Measurements from ENCODE around the gene MYADML2.
"Not testable (repeated sequence)": the region's sequence is repeated elsewhere in the genome, so short reads cannot be mapped to it uniquely, and the experiment has no call there.

MYADML2 gene

DNA sequence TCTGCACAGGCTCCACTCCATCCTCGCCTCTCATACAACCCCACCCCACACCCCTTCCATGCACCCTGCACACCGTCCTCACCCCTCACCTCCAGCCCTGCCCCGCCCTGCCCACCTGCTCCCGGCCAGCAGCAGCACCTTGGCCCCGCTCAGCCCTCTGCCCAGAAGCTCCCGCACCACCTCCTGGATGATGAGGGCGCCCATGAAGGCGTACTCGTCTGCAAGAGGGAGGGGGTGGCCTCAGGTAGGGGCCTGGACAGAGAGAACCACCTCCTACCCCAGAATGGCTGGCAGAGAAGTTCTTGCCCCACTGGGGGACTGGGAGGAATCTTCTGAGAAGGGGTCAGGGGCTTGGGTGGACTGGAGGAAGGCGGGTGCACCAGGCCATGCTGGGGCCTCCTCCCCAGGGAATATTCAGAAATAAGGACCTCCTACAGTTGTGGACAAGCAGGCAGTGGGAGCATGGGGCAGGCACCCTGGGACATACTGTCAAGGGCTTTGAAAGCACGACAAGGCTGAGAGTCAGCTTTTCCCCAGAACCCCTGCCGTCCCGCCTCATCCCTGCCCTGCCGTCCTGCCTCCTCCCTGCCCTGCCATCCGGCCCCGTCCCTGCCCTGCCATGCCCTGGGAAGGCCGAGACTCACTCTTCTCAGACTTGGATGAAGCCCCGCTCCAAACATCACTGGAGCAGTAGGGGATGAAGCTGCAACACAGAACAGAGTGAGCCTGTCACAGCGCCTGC, 10.8 kb upstream of the MYADML2 start:
- DNase-seq: no peak

DNA sequence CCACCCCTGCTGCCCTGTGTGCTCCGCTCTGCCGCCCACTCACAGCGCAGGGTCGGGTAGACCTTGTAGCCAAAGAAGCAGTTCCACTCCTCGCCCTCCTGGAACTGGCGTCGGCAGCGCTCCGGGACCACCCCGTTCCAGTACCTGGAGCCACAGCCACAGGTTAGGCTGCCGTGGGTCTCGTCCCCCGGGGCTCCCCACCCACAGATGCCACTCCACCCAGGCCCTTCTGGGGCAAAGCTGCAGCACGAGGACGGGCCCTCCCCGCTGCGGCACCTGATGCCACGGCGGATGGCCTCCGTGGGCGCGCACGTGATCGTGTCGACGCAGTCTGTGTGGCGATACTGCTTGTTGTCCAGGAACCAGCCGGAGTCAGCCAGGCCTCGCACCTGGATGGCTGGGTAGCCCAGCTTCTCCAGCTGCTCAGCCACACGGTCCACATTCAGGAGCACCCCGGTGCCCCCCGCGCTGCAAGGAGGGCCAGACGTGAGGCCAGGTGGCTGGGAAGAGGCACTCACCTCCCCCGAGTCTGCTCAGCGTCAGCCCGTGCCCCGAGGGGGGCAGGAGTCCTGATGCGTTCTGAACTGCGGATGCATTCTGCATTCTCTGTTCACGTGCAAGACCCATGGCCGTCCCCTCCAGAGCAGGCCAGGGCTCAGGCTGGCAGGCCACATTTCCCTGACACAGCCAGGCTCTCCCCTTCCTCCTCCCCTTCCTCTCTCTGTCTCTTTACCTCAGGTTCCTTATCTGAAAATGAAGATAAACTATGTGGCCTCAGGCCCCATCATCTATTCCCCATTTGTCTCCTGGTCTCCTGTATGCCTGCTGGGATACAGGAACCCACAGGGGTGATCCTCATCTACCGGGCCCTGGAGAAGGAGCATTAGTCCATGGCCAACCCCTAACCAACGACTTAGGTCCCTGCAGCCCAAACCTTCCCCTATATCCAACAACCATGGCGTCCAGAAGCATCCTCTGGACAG, 9.9 kb upstream of the MYADML2 start:
- no peak for DNase-seq

GRCh38 chr17:81955756-81956544, 8.9 kb upstream of the MYADML2 start:
- no peak for DNase-seq

GRCh38 chr17:81955058-81955681, 8.1 kb upstream of the MYADML2 start:
- DNase-seq: no peak

DNA sequence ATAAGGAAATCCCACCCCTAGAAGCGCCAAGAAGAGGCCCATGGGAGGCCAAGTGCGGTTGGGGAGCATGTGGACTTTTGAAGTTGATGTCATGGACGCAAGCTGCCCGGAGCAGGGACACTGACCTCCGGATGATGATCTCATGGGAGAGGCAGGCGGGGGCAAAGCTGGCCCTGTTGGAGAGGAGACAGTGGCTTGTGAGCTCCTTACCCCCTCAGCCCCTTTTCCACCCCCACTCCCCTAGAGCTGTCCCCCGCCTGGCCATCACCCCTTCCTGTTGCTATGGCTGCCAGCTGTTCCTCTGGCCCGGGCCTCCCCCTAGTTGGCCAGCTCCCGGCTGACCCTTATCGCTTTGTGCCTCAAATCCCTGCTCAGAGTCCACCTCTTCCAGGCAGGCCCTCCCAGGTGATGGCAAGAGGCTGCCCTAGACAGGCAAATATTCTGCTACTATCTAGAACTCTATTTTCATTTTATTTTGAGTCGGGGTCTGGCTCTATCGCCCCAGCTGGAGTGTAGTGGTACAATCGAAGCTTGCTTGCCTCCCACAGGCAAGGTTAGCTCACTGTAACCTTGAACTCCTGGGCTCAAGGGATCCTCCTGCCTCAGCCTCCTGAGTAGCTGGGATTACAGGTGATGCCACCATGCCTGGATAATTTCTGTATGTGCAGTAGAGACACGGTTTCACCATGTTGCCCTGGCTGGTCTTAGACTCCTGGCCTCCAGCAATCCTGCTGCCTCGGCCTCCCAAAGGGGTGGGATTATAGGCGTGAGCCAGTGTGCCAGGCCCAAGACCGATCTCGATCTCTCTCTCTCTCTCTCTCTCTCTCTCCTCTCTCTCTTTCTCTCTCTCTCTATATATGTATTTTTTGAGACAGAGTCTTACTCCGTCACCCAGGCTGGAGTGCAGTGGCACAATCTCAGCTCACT, 7.4 kb upstream of the MYADML2 start:
- no peak for DNase-seq

GRCh38 chr17:81953443-81953842, 6.4 kb upstream of the MYADML2 start:
- not testable (repeated sequence) for DNase-seq

DNA sequence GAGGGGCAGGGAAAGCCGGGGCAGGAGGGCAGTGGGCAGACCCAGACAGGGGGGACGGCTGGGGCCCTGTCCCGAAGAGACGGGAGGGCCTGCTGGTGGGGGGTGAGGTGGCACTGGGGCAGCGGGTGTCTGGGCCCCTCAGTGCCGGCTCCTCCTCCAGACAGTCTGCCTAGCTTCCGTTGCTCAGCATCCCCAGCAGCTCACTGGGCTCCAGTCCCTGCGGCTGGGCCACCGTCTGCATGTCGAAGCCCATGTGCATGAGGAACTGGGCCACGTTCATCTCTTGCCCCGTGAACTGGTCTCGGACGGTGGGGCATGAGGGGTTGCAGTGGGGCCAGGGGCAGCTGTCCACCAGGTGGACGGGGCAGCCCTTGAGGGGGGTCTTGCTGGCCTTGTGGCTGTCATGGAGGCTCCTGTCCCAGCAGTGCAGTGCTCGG, 5.8 kb upstream of the MYADML2 start:
- DNase-seq: no peak

GRCh38 chr17:81951785-81952684, 5.0 kb upstream of the MYADML2 start:
- no peak for DNase-seq

GRCh38 chr17:81950501-81950900, 3.5 kb upstream of the MYADML2 start:
- DNase-seq: no peak

GRCh38 chr17:81948635-81949378, 1.8 kb upstream of the MYADML2 start:
- no peak for DNase-seq

- no peak for DNase-seq
These were observed 2.2 kb downstream of the MYADML2 start for GRCh38 chr17:81944858-81945257.

DNA sequence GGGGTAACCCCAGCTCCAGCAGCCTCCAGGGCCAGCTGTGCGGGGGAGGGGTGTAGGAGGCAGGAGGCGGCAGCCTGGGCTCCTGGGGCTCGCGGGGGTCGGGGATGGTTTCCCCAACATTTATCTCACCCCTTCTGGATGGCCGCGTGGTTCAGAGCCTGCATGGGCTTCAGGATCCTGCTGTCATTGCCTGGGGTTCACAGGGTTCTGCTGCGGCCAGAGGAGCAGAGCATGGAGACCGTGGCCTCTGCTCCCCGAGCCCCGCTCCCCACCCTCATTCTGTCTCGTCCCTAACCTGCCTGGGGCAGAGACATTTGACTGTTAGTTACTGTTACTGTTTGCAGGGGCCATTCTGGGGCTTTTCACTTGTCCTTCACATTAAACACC, 4.9 kb downstream of the MYADML2 start:
- DNase-seq: no peak

DNA sequence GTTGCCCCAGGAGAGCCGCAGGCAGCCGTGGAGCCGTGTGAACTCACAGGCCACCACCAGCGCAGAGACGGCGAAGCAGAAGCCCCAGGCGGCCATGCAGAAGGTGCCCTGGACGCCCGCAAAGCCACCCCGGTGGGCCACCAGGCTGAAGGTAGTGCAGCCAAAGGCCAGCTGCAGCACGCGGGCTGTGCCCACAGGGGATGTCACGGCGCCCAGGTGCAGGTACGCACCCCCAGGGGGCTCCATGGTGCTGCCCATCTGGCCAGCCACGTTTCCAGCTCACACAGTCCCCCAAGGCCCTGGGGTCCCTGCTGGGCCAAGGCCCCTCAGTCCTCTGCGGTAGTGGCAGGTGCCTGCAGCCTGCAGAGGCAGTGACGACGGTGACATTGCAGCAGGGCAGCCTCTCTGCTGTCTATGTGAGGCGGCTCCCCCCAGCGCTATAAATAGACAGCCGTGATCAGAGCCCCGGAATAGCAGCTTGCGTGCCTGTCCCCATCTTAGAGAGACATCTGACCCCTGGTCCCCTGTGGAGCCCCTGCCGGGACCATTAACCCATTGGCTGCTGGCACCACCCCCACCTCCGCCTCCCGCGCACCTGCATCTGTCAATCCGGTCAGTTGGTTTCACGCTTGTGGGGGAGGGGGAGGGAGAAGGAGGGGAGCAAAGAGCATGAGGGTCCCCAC, 5.4 kb downstream of the MYADML2 start:
- DNase-seq: no peak

DNA sequence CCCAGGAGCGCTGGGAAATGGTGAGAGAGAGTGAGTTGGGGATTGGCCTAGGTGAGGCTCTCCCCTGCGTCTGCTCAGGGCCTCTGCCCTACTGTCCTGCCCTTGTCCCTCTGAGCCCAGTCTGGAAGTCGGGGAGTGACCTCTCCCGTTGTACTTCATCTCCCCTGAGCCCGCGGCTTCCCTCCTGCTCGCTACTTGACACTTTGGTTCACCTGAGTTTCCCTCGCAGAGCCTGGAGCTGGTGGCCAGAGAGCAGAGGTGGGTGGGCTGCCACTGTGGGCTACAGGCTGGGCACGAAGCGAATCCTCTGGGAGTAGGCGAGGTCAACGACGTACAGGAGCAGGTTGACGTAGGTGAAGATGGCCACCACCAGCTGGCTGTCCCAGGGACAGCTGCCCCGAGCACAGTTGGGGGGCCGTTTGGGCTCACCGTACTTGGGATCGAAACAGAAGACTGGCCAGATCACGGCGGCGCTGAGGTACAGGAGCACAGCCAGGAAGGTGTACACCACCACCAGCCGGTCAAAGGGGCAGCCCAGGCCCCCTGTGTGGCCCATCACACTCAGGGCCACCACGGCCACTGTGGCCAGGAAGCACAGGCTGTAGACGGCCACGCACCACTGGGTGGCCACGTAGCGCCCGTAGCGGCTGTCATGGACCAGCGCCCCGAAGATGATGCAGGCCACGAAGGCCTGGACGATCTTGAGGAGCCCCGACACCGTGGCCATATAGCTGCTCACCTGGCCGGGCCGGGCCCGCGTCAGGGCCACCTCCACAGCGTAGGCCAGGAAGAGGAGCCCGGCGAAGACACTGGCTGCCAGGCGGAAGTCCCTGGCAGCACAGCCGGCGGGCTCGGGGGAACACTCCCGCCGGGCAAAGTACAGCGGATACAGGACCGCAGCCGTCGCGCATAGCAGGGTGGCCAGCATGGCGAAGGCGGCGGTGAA, 6.2 kb downstream of the MYADML2 start:
- DNase-seq: no peak

GRCh38 chr17:81939881-81940385, 7.1 kb downstream of the MYADML2 start:
- no peak for DNase-seq

- DNase-seq: no peak
These were observed 7.8 kb downstream of the MYADML2 start for GRCh38 chr17:81939218-81939617.

- DNase-seq: no peak
These were observed 11.3 kb downstream of the MYADML2 start for GRCh38 chr17:81935709-81936084.

Measured in activated T-cell treated with anti-CD3 and anti-CD28 coated beads, Interleukin-2, amount 50 U/mL, for 48 hours (primary cell).